Measurements from ENCODE around the gene SNX14. TPM values are rescaled to one million over a fixed set of nuclear protein-coding genes. Genes with fewer than 3 reads are reported as not detected.
A peak's percentile ranks its signal among the peaks of the same experiment; 100 is the strongest.
"Not testable (repeated sequence)": the region's sequence is repeated elsewhere in the genome, so short reads cannot be mapped to it uniquely, and the experiment has no call there.

The SNX14 gene
- total and polyA plus RNA-seq, 12 donors, result 21.3 to 52.5 (median 28.5) TPM

GRCh38 chr6:85547719-85548118 is 45.9 kb downstream of the SNX14 start:
- Histone ChIP-seq H3K27ac (no peak overlapping the region), H3K36me3 (peaks cover 0 to 89% (median 20%) of the 10 kb centered on the region in 9 donors), H3K27me3 (no peaks in the 10 kb centered on the region), H3K4me1 (no peaks in the 10 kb centered on the region), H3K4me3 (no peak overlapping the region), H3K9me3 (peaks cover 0 to 3% (median 0%) of the 10 kb centered on the region in 11 donors)
- intact Hi-C loops (cut with DNase I), result no loop called here
- ATAC-seq (no peak), DNase-seq (no peak)
- TF ChIP-seq CTCF (IDR thresholded peaks at IDR 0.05), result no peak

GRCh38 chr6:85544776-85545175 is 48.9 kb downstream of the SNX14 start:
- DNase-seq (no peak), ATAC-seq (no peak)
- H3K9me3 ChIP-seq, result no peaks in the 10 kb centered on the region
- H3K27me3 ChIP-seq, result no peaks in the 10 kb centered on the region
- WGBS, 2 donors, result 97 to 100% methylated on average over 1 of the region's 1 CpG
- no peak overlapping the region for H3K27ac ChIP-seq
- peaks cover 0 to 100% (median 30%) of the 10 kb centered on the region in 9 donors for H3K36me3 ChIP-seq
- no peaks in the 10 kb centered on the region for H3K4me1 ChIP-seq
- intact Hi-C loops (cut with DNase I), result no loop called here
- TF ChIP-seq CTCF (IDR thresholded peaks at IDR 0.05), result no peak
- no peak overlapping the region for H3K4me3 ChIP-seq

- WGBS, 2 donors, result 61 to 64% methylated on average over 2 of the region's 2 CpGs
- no peak overlapping the region for H3K27ac ChIP-seq
- H3K27me3 ChIP-seq, result no peaks in the 10 kb centered on the region
- peaks cover 0 to 91% (median 13%) of the 10 kb centered on the region in 9 donors for H3K36me3 ChIP-seq
- DNase-seq (no peak), ATAC-seq (no peak)
- intact Hi-C loops (cut with DNase I), result loop anchor here in 1 of 10 donors (10.0 kb wide), 1 partner anchor 138 kb away; no protein-coding TSS in a partner anchor
- H3K9me3 ChIP-seq, result no peaks in the 10 kb centered on the region
- H3K4me1 ChIP-seq, result no peaks in the 10 kb centered on the region
- H3K4me3 ChIP-seq, result no peak overlapping the region
- peak; percentile 49 to 76 (median 67) for TF ChIP-seq CTCF (IDR thresholded peaks at IDR 0.05)
These were observed 56.6 kb downstream of the SNX14 start for GRCh38 chr6:85537055-85537494.

- H3K27me3 ChIP-seq; intact Hi-C loops (cut with DNase I); H3K4me3 ChIP-seq; H3K9me3 ChIP-seq; H3K27ac ChIP-seq; DNase-seq; ATAC-seq; H3K4me1 ChIP-seq: not testable (repeated sequence)
- H3K36me3 ChIP-seq, result peaks cover 0 to 100% (median 43%) of the 10 kb centered on the region in 9 donors
- 82 to 93% methylated on average over 2 of the region's 2 CpGs for WGBS, 2 donors
These were observed 69.4 kb downstream of the SNX14 start for GRCh38 chr6:85524281-85524680.

GRCh38 chr6:85516168-85516567 is 77.5 kb downstream of the SNX14 start:
- intact Hi-C loops (cut with DNase I), result no loop called here
- TF ChIP-seq CTCF (IDR thresholded peaks at IDR 0.05), result no peak
- no peak overlapping the region for H3K27ac ChIP-seq
- no peak for ATAC-seq
- H3K4me1 ChIP-seq, result no peaks in the 10 kb centered on the region
- DNase-seq, result no peak
- no peaks in the 10 kb centered on the region for H3K27me3 ChIP-seq
- H3K9me3 ChIP-seq, result no peaks in the 10 kb centered on the region
- no peak overlapping the region for H3K4me3 ChIP-seq
- peaks cover 0 to 96% (median 37%) of the 10 kb centered on the region in 9 donors for H3K36me3 ChIP-seq

Measured in heart right ventricle (tissue), 16 donors.